Endothelial cell of umbilical vein (primary cell): ENCODE measurements around the gene EYS.

Experiments
- EZH2 ChIP-seq: IDR thresholded peaks from 2 replicates; pipeline ENCODE4 v1.6.1; 2012; ENCODE audit warnings: borderline replicate concordance, low read depth, mild to moderate bottlenecking, moderate library complexity, low read length, inconsistent platforms; ENCODE audit not compliant: severe bottlenecking
- FOS ChIP-seq: IDR thresholded peaks from 2 replicates; pipeline ENCODE4 v1.6.1; 2011; ENCODE audit warnings: mild to moderate bottlenecking, low read length, moderate library complexity, borderline replicate concordance; ENCODE audit not compliant: insufficient read depth
- JUN ChIP-seq: IDR thresholded peaks from 2 replicates; pipeline ENCODE4 v1.6.1; 2011; ENCODE audit warnings: borderline replicate concordance, low read depth; ENCODE audit not compliant: insufficient read length, insufficient read depth
- MYC ChIP-seq: IDR thresholded peaks from one replicate; pipeline ENCODE4 v1.6.1; 2011; ENCODE audit warnings: mild to moderate bottlenecking, low read depth, low read length
- POLR2A ChIP-seq: IDR thresholded peaks from 2 replicates; pipeline ENCODE4 v1.6.1; 2012; ENCODE audit warnings: low read depth, mild to moderate bottlenecking, control low read depth, low read length
- POLR2AphosphoS5 ChIP-seq: IDR thresholded peaks from 2 replicates; pipeline ENCODE4 v1.6.1; 2012; ENCODE audit warnings: low read depth, mild to moderate bottlenecking, control low read depth, low read length, moderate library complexity; ENCODE audit not compliant: insufficient read depth
- TF ChIP-seq, protein P1 (sequence below), 2 donors: IDR thresholded peaks; 1 replicate in 1 of 2; 2 replicates in 1 of 2; pipeline ENCODE4 v1.5.1; 2011; ENCODE audit warnings: low read length in 2 of 2, mild to moderate bottlenecking in 2 of 2, moderate library complexity in 2 of 2, control low read depth in 1 of 2, inconsistent platforms in 1 of 2, low read depth in 1 of 2; ENCODE audit not compliant: insufficient read depth in 1 of 2; ENCODE audit errors: extremely low read depth in 1 of 2

DNA sequence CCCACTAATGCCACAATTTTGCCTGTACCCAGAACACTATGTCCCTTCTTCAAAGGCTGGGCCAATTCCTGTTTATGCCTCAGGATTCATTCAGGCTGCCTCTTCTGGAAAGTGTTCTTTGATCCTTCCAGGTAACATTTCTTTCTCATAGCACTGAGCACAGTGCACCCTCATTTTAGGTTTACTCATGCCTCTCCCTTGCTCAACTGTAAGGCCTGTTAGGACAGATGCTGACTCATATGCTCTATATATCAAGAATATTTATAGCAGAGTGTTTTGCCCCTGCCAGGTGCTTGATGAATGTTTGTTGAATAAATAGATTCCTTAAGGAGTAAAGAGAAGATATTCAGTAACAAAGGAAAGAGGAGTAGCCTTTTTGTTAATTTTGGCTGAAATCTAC lies 1807.5 kb downstream of the EYS start:
- TF ChIP-seq, protein P1, sequence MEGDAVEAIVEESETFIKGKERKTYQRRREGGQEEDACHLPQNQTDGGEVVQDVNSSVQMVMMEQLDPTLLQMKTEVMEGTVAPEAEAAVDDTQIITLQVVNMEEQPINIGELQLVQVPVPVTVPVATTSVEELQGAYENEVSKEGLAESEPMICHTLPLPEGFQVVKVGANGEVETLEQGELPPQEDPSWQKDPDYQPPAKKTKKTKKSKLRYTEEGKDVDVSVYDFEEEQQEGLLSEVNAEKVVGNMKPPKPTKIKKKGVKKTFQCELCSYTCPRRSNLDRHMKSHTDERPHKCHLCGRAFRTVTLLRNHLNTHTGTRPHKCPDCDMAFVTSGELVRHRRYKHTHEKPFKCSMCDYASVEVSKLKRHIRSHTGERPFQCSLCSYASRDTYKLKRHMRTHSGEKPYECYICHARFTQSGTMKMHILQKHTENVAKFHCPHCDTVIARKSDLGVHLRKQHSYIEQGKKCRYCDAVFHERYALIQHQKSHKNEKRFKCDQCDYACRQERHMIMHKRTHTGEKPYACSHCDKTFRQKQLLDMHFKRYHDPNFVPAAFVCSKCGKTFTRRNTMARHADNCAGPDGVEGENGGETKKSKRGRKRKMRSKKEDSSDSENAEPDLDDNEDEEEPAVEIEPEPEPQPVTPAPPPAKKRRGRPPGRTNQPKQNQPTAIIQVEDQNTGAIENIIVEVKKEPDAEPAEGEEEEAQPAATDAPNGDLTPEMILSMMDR (IDR thresholded peaks at IDR 0.05; ENCODE audit: extremely low read depth in 1 of 2, insufficient read depth in 1 of 2, low read depth in 1 of 2, low read length in 2 of 2), result no peak
- TF ChIP-seq POLR2A (no peak), MYC (no peak), POLR2AphosphoS5 (no peak), FOS (no peak), JUN (no peak), EZH2 (no peak)
